Sigmoid colon (tissue), 4 donors: ENCODE data around the gene SEMA7A.

Source experiments
- CTCF ChIP-seq, 4 experiments: fragments of 450-650 bp in 3 of 4; fragments of 200-600 bp in 1 of 4; IDR thresholded peaks; one replicate each; pipeline ENCODE4 v1.5.1; 2016 to 2019; ENCODE audit warnings: antibody characterized with exemption in 4 of 4, mild to moderate bottlenecking in 3 of 4, moderate library complexity in 2 of 4
- EP300 ChIP-seq, 4 donors: sonication (generic); formaldehyde crosslinking; IDR thresholded peaks; one replicate each; pipeline ENCODE4 v1.6.1; 2017; ENCODE audit warnings: antibody characterized with exemption in 4 of 4
- POLR2A ChIP-seq, 2 donors: fragments of 450-650 bp; IDR thresholded peaks; one replicate each; pipeline ENCODE4 v1.6.1; 2016; ENCODE audit warnings: antibody characterized with exemption in 2 of 2, mild to moderate bottlenecking in 2 of 2, moderate library complexity in 2 of 2

DNA sequence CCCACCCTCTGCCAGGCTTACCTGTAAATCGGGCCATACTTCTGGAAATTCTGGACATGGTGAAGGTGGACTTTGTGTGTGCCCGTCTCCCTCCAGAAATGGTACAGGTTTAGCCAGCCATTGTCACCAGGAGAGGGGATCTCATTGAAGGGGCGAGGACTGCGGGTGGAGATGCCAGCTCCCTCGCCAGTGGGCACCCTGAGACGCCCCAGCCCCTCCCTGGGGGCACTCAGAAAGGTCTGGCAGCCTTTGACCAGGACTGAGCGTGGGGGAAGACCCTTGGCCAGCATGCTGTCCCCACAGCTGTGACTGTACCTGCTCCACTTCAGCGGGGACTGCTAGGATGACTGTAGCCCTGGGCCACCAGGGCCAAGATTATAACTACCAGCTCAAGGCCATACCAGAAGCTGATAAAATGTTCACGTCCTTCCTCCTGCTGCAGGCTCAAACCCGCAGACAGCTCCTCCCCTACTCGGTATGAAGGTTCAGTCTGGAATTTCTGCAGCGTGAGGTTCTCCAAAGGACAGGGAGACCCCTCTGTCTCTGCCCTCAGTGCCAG is 66.4 kb downstream of the SEMA7A start, which contains the start of gene CYP11A1:
- no peak for TF ChIP-seq CTCF (IDR thresholded peaks at IDR 0.05)
- TF ChIP-seq EP300 (IDR thresholded peaks at IDR 0.05), result no peak
- TF ChIP-seq POLR2A (IDR thresholded peaks at IDR 0.05), result no peak
